GM19455 (cell line): Measurements from ENCODE around the gene DECR2.

Experiments
- ATAC-seq: cut with Tn5 transposase; IDR thresholded peaks from one replicate; pipeline ENCODE4 v1.9.1; 2021; ENCODE audit not compliant: unreplicated experiment

DECR2 gene

DNA sequence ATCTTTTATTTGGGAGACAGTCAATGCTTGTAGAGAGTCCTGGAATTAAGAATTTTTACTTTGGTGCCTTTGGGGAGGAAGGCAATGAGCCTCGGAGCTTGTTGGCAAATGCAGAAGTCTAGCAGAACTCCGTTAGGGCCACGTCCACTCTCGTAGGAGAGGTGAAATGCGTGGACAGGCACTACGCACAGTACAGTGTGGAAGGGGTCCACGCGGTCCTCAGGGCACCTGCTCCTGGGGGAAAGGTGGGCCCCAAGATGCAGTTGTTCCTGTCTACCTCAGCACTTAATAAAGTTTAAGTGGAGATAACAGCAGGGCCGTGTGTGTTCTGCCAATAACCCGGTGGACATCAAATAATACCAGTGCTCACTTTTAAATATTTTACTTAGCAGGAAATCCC lies 25.6 kb downstream of the DECR2 start:
- no peak for ATAC-seq

DNA sequence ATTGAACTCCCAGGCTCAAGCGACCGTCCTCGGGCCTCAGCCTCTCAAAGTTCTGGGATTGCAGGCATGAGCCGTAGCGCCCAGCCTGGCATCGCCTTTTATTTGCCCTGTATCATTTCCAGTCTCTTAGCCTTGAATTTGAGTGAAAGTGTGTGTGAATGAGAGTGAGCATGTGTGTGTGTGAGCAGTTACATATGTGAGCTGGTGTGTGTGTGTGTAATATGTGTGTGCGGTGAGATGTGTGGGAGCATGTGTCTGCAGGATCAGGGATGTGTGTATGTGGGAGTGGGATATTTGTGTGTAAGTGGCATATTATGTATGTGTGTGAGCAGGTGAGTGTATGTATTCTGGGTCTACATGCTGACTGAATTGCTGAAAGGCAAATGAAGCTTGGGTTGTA lies 29.2 kb downstream of the DECR2 start:
- ATAC-seq: no peak

DNA sequence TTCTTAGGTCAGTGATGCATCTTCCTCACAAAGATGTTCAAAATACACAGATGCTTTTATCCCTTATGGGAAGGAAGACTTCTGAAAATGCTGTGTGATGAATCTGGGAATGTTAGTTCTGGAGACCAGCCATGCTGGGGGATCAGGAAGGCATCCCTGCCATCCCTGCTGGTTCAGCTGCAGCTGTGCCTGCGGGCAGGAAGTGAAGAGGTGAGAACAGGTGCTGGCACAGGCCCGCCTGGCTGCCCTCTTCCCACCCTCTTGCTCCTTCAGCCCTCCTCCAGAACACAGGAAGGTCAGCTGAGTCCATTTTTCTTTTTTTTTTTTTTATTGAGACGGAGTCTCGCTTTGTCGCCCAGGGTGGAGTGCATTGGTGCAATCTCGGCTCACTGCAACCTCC lies 38.9 kb downstream of the DECR2 start:
- no peak for ATAC-seq

DNA sequence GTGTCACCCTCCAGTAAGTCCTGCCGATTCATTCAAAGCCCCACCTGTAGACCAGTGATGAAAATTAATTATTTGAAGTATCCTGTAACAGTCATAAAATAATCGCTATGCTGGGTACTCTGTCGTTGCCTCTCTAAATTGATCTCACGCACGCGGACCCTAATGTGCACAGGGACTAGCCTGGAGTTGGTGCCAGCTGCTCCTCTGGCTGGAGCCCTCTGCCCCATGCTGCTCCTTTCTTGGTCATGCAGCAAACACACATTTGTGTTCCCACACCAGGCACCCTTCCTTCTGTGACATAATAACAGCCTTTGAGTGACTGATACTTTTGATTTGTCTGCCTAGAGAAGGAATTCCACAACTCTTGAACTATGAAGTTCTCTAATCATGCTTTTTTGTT lies 39.8 kb downstream of the DECR2 start:
- ATAC-seq: no peak

DNA sequence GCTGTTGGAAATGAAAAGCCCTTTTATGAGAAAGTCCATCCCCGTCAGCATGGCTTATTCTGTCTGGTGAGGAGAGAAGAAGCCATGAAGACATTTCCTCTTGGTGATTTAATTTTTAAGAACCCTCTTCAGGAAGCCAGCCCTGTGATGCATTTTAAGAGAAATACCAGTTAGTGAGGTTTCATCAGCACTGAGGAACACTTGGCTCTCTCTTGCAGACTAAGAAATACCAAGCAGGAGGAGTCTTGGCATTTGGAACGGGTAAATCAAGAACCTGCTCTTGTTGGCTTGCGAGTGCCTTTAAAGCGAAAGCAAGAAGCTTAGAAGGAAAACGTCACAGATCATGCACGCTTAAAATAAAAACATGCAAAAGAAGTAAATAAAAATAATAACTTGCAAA lies 41.3 kb downstream of the DECR2 start:
- no peak for ATAC-seq

DNA sequence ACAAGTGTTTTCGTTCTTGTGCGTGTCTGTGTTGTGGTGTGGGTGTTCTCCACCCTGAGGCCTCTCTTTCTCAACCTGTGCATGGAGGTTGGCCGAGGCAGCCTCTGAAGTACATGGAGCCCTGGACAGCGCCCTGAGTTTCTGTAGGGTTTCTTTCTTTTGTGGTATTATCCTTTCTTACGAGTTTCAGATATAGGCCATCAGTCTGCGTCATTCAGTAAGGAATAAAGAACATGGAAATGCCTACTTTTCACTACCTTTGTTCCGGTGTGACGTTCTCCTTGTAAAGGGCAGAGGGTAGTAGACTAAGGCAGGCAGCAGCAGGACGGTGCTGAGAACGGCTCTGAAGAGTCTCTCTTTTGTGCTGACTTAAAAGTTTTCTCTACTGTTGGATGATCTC lies 42.3 kb downstream of the DECR2 start:
- ATAC-seq: no peak

DNA sequence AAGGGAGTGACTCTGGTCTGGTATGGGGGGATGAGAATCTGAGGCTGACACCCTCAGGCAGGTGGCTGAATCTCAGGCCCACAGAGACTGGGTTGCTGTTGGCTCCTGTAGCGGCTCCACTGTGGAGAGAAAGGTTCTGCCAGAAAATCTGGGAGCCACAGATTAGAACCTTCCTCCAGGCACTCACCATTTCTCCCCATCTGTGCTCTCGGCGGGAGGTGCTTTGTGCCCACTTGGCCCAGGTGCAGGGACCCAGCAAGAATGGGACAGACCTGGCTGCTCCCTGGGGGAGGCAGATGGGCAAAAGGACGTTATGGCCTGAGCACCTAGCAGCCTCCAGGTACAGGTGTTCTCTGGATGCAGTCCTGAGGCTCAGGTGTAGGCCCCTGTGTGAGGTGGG lies 43.9 kb downstream of the DECR2 start:
- no peak for ATAC-seq

DNA sequence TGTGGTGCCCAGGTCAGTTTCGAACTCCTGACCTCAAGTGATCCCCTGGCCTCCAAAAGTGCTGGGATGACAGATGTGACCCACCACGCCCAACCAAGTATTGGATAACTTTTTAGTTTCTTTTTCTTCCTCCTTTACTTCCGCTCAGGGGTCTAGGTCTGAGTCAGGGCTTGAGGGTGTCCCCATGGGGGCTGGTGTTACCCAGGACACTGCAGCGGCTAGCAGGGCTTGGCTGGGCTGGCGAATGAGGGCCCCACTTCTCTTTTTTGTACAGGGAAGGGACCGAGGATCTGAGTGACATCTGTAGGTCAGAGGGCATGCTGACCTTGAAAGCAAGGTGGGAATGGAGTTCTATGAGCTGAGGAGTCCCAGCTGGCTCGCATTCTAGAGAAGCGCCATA lies 48.7 kb downstream of the DECR2 start:
- no peak for ATAC-seq

DNA sequence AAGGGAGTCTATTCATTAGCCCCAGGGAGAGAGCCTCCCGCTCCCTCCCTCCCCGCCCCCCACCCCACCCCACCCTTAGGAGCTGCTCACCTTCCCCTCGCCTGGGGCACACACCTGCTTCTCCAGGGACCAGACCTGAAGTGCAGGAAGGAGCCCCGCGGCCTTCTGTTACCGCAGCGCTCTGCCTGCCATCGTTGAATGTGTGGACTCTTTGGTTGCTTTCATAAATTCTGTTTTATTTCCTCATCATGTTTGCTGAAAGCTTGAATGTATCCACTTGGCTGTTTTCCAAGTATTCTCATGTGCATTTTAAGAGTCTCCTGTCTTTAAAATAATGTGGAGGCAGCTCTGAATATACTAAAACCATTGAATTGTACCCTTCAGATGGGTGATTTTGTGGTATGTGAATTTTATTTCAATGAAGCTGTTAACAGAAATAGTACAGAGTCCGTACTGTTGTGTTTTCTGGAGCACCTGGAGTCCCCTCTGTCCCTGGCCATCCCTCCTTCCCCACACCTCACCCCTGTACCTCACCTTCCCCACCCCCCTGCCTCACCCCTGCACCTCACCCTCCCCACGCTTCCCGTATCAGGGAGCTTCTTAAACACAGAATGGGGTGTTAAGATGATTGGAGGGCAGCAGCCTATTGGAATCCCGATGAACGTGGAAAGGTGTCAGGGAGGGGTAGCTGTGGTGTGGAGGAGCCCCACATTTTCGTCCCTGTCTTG lies 49.3 kb downstream of the DECR2 start:
- ATAC-seq: no peak

DNA sequence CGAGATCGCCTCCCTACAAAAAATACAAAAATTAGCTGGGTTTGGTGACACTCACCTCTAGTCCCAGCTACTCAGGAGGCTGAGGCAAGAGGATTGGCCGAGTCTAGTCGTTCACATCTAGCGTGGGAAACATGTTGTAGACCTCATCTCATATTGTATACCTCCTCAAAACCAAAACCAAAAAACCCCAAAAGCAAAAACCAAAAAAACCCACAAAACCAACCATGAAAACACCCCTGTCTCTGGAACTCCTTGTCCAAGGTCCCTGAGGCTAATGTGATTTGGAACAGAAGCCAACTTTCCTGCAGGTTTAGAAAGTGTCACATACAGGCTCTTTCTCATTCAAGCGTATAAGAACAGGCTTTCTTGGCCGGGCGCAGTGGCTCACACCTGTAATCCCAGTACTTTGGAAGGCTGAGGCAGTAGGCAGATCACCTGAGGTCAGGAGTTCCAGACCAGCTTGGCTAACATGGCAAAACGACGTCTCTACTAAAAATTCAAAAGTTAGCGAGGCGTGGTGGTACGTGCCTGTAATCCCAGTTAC lies 52.8 kb downstream of the DECR2 start:
- no peak for ATAC-seq

DNA sequence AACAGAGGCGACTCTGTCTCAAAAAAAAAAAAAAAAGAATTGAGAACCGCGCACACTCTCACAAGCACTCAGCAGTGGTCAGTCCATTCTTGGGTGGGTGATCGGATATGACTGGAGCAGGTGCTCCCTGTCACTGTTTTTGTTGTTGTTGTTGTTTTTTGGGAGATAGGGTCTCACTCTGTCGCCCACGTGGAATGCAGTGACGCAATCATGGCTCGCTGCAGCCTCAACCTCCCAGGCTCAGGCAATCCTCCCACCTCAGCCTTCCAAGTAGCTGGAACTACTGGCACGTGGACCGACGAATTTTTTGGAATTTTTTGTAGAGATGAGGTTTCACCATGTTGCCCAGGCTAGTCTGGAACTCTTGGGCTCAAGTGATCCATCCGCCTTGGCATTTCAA lies 53.8 kb downstream of the DECR2 start:
- ATAC-seq: no peak

DNA sequence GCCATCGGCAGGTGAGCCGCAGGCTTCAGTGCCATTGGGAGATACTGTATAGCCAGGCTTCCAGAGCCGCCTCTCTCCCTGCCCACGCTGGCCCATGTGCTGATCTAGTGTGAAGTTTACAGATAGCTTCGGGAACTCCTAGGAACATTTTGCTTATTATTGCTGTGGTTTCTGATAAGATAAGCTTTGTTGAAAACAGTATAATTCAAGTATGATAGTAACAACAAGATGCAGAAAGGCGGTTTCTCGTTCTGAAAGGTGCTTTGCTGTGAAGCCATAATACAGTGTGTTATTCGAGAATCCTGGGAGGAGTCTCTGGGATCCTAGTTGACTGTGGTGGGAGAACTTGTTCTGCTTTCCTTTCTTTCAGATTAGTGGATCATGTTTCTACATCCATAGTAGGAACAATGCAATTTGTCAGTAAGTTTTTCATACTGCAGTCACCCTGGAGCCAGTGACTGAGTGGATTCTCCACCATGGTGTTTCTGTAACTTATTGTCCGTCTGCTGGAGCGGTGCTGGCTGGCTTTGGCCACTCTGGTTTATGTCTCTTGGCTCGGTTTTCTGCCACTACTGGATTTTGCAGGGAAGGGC lies 55.3 kb downstream of the DECR2 start:
- ATAC-seq: no peak

DNA sequence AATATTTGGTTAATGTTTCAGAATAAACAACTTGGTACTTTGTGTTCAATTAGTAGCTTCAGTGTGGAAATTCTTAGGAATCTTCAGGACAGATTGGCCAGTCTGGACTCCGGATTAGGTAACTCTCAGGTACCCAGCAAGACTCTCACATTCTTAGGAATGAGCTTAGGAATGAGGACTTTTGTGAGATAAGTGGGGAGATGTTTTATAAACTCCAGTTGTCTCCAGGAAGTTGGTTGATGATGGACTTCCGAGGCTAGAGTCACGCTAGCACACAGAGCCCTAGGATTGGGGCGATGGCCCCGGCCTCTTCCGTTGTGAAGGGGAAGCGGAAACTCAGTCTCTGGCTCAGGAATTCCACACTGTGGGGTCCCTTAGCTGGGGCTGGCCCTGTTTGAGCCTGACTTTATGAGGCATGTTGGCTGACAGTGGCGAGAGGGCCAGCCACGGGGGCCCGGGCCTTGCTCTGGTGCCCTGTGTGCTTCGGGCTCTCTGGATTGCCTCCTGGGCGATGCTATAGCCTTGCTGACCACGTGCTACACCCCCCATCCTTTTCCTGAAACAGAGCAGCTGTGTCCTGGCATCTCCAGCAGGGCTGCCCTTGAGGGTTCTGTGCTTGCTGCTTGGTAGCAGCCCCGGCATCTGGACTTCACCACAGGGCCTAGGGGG lies 56.2 kb downstream of the DECR2 start:
- no peak for ATAC-seq

DNA sequence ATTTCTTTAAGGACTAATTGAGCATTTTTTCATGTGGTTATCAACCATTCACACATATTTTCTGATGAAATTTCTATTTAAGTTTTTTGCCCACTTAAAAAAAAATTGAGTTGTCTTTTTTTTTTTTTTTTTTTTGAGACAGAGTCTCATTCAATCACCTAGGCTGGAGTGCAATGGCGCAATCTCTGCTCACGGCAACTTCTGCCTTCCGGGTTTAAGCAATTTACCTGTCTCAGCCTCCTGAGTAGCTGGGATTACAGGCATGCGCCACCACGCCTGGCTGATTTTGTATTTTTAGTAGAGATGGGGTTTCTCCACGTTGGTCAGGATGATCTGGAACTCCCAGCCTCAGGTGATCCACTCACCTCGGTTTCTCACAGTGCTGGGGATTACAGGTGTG lies 58.1 kb downstream of the DECR2 start:
- no peak for ATAC-seq

DNA sequence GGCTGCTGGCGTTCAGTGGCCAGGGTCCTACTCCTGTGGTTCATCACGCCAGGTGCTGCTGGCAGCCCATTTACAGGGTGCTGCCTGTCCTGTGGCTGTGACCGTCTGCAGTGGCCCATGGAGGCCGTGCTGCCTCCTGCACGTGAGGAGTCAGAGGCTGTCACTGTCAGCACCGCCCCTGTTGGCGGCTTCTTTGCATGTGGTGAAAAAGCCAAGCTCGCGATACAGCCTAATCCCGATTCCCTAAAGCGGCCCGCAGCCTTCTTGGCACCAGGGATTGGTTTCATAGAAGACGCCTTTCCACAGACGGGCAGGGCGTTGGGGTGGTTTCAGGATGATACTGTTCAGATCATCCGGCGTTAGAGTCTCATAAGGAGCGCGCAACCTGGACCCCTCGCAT lies 59.1 kb downstream of the DECR2 start:
- no peak for ATAC-seq
